HUES6 (cell line): ENCODE results near the gene LDB3.

ENCODE experiments used
- H3K27ac ChIP-seq: 2 replicates; pipeline ENCODE4 v1.7.0; 2013; ENCODE audit warnings: low read depth, mild to moderate bottlenecking, low read length, inconsistent platforms
- H3K27me3 ChIP-seq: 2 replicates; pipeline ENCODE4 v1.6.1; 2013; ENCODE audit warnings: low read length; ENCODE audit not compliant: control insufficient read depth, insufficient read depth
- H3K36me3 ChIP-seq: 2 replicates; pipeline ENCODE4 v1.6.1; 2013; ENCODE audit warnings: low read length; ENCODE audit not compliant: control insufficient read depth, insufficient read depth
- H3K4me1 ChIP-seq: 2 replicates; pipeline ENCODE4 v1.6.1; 2013; ENCODE audit warnings: low read length; ENCODE audit not compliant: control insufficient read depth, insufficient read depth
- H3K4me3 ChIP-seq: 2 replicates; pipeline ENCODE4 v1.5.1; 2013; ENCODE audit warnings: low read depth, low read length
- H3K9ac ChIP-seq: one replicate; pipeline ENCODE4 v1.6.1; 2013; ENCODE audit warnings: mild to moderate bottlenecking, low read length
- H3K9me3 ChIP-seq: 2 replicates; pipeline ENCODE4 v1.6.1; 2013; ENCODE audit warnings: low read depth, low read length; ENCODE audit not compliant: control insufficient read depth, insufficient read depth

The LDB3 gene

DNA sequence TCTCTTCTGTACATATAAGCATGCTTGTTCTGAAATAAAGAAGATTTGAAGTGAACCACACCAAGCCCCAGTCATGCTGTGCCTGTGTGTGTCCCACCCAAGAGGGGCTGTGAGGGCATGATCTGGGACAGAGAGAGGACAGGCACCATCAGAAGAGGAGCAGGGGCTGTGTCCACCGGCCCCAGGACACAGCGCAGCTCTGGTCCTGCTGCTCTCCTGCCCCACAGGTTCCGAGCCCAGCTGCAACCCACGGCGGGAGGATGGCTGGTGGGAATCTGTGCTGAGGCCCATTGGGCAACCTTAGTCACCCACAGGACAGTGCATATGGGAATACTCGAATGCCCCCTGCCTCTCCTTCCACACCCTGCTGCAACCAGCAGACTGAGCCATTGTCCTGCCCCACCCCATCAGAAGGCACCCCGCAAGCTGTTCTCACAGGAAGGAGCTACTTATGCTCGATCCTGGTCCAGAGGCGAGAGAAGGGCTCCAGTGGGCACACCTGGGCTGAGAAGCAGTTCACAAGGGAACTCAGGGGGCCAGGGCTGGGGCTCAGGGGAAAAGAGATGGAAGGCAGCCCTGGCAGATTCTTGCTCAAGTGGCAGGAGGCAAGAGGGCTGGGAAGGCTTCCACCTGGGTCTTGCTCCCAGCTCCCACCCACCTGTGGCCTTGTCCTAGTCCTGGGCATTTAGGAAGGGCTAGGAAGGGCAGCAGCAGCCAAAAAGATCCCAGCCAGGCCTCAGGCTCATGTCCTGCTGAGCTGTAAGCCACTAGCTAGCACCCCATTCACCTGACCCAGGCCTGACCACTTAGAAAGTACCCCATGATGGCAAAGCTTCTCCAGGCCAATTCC lies 31.9 kb downstream of the LDB3 start:
- Histone ChIP-seq H3K4me1 (peaks cover 2% of the 10 kb centered on the region), H3K36me3 (no peaks in the 10 kb centered on the region), H3K27ac (no peak overlapping the region), H3K27me3 (peaks cover under 1% of the 10 kb centered on the region; the same call in 1 of the 2 replicates), H3K9ac (no peak overlapping the region), H3K9me3 (no peaks in the 10 kb centered on the region), H3K4me3 (no peak overlapping the region)

DNA sequence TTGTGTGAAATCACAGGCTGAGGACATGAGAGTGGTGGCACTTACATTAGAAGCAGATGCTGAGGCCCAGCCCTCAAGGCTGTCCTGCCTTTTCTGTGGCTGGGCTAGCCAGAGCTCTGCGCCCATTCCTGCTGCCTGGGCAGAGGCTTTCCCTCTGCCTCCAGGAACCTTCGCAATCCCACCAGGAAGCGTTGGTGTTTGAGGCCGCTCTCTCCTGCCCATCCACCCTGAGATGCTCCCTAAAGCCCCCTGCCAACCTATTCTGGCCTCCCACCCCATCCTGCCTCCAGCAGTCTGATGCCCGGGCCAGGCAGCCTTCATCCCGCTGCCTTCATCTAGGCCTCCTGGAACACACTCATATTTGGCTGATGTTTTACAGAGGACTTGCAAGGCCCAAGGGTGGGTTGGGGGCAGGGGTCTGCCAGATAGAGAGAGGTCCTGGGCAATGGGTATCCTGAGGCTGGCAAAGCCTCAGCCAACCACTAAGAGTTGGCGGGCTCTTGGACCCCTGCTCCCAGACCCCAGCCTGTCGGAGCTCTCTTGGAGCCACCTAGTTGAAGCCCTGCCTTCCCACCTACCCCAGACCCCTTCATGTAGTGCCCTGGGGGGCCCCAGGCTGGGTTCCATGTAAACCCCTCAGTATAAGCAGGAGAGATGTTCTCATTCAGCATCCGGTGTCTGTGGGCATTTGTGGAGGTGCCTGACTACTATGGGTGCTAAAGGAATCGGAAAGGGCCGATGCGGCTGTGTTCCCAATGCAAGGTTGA lies 32.7 kb downstream of the LDB3 start:
- Histone ChIP-seq H3K27ac (no peak overlapping the region), H3K4me1 (peaks cover 5% of the 10 kb centered on the region), H3K36me3 (no peaks in the 10 kb centered on the region), H3K9ac (no peak overlapping the region), H3K4me3 (no peak overlapping the region), H3K9me3 (no peaks in the 10 kb centered on the region), H3K27me3 (no peaks in the 10 kb centered on the region)

DNA sequence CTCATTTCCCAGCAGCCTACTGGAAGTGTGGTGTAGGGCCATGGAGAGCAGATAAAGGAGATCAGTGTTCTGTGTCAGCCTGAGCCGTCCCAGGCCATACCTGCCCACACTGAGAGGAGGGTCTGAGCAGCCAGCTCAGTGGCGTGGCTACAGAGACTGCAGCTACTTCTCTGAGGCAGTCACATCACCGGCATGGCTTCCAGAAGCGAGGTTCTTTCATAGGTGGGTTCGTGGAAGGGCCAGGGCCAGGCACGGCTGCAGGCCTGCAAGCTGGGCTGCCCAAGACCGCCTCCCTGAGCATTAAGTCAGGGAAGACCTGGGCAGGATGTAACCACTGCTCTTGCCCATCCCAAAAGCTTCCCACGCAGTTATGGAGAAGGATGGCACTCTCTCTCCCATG lies 34.9 kb downstream of the LDB3 start:
- Histone ChIP-seq H3K4me3 (no peak overlapping the region), H3K27me3 (no peaks in the 10 kb centered on the region), H3K4me1 (peaks cover 17% of the 10 kb centered on the region), H3K9ac (no peak overlapping the region), H3K9me3 (no peaks in the 10 kb centered on the region), H3K27ac (no peak overlapping the region), H3K36me3 (no peaks in the 10 kb centered on the region)

DNA sequence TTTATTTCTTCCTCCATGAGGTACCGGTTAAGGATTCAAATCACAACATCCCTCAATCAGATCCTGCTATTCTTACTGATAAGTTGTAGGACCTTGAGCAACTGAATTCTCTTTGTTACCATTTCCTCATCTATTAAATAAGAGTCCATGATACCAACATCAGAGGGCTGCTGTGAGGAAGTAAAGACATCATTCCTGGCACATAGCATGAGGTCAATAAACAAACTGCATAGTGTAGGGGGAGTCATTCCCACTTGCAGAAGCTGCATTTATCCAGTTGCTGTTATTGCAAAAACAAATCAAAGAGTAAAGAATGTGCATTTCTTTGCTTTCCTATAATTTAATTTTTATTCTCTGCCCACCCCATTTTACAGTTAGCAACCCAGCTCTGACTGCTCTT lies 36.8 kb downstream of the LDB3 start:
- no peak overlapping the region for H3K27ac ChIP-seq

DNA sequence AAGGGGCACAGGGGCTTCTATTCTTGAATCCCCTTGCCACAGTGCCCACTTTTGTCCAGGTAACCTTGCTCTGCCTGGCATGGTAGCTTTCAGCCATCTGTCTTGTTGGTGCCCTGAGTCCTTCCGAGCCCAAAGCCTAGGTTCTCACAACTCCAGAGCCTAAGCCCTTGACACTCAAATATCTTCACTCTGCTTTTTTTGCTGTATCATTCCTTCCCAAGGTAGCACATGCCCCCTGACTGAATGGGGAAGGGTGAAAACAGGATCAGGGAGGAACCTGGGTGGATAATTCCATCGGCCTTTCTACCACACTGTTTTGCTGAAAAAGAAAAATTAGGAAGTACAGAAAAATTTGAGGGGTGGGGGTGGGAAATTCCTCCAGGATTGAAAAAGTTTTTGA lies 37.6 kb downstream of the LDB3 start:
- Histone ChIP-seq H3K4me1 (peaks cover 31% of the 10 kb centered on the region), H3K9me3 (no peaks in the 10 kb centered on the region), H3K4me3 (no peak overlapping the region), H3K27ac (no peak overlapping the region), H3K27me3 (no peaks in the 10 kb centered on the region), H3K9ac (no peak overlapping the region), H3K36me3 (no peaks in the 10 kb centered on the region)

More for the DNA sequence above, 36.8 kb downstream of the LDB3 start:
- Histone ChIP-seq H3K4me1 (peaks cover 26% of the 10 kb centered on the region), H3K4me3 (no peak overlapping the region), H3K27me3 (no peaks in the 10 kb centered on the region), H3K9ac (no peak overlapping the region), H3K36me3 (no peaks in the 10 kb centered on the region), H3K9me3 (no peaks in the 10 kb centered on the region)

DNA sequence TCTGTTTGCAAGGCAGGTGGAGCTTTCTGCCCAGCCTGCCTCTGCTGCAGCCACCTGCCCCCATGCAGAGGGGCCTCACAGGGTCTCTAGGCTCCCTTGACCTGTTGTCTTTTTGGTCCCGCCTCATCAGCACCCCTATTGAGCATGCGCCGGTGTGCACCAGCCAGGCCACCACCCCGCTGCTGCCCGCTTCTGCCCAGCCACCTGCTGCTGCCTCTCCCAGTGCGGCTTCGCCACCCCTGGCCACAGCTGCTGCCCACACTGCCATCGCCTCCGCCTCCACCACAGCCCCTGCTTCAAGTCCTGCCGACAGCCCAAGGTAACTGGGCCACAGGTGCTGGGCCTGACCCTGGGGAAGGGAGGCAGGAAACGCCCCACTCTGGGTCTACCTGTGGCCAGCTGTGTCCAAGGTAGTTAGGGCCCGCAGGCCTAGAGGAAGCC lies 38.1 kb downstream of the LDB3 start:
- Histone ChIP-seq H3K4me1 (peaks cover 32% of the 10 kb centered on the region), H3K27me3 (no peaks in the 10 kb centered on the region), H3K4me3 (no peak overlapping the region), H3K27ac (no peak overlapping the region), H3K9ac (no peak overlapping the region), H3K36me3 (no peaks in the 10 kb centered on the region), H3K9me3 (no peaks in the 10 kb centered on the region)

DNA sequence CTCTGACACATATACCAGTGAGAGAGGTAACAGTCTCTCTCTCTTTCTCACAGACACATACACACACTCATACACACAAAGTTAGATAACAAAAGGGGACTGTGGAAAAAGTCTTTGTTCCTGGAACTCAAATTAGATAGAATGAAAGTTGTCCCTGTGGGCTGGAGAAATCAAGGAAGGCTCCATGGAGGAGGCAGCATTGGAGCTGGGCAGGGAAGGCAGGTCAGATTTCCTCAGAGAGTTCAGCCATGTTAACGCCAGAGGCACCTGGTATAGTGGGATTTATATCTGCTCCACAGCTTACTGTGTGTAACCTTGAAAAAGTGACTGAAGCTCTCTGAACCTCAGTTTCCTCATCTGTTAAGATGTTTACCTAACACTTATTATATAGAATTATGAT lies 38.7 kb downstream of the LDB3 start:
- H3K9me3 ChIP-seq = no peaks in the 10 kb centered on the region
- H3K27ac ChIP-seq = no peak overlapping the region
- no peak overlapping the region for H3K4me3 ChIP-seq
- no peak overlapping the region for H3K9ac ChIP-seq
- H3K4me1 ChIP-seq = peaks cover 34% of the 10 kb centered on the region
- H3K27me3 ChIP-seq = no peaks in the 10 kb centered on the region
- H3K36me3 ChIP-seq = no peaks in the 10 kb centered on the region

DNA sequence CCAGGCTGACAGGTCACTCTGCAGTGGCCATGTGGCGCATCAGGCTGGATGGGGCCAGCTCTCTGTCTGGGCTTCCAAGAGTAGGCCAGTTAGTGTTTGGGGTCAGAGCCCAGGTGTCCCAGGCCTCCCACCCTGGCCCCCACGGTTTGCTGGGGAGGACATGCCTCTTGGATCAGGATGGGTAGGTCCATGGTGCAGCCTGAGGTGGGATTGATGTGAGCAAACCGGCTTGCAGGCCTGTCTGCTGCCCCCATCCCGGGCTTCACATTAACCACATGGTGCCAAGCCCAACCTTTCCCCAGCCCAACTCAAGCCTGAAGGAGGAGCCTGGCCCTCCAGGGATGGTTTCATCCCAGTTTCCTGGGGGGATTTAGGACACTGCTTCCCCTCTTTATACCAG lies 39.2 kb downstream of the LDB3 start:
- no peaks in the 10 kb centered on the region for H3K9me3 ChIP-seq
- H3K27me3 ChIP-seq = no peaks in the 10 kb centered on the region
- no peaks in the 10 kb centered on the region for H3K36me3 ChIP-seq
- no peak overlapping the region for H3K27ac ChIP-seq
- peaks cover 39% of the 10 kb centered on the region for H3K4me1 ChIP-seq
- no peak overlapping the region for H3K4me3 ChIP-seq
- H3K9ac ChIP-seq = no peak overlapping the region

DNA sequence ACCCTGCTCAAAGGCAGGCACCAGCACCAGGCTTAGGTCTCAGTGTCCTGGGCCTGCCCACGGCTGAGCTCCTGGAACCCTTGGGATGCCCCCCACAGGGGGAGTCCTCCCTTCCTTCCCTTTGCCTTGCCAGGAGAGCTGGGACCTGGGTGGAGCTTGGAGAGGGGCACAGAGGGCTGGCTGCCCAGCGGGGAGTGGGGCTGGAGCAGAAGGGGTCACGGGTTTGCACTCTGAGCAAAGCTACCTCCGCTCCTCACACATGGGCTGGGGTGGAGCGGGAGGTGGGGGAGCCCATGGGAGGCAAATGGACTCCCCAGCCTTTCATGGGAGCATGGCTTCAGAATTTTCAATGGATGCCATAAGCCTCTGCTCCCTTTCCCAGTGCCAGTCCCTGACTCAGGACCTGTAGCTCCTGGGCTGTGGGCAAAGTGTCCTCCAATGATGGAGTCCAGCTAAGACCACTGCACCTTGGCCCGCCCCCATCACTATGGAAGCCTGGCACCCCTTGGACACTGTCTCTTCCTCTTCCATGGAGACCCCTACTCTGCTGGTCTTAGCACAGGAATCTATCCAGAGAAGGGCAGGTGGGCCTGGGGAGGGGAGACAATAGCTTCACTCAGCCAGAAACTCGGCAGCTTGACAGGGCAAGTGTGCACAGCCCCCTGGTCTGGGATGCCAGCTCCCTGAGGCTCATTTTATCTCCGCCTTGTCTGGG lies 39.9 kb downstream of the LDB3 start:
- Histone ChIP-seq H3K4me1 (peaks cover 40% of the 10 kb centered on the region), H3K4me3 (no peak overlapping the region), H3K27ac (no peak overlapping the region), H3K9ac (no peak overlapping the region), H3K9me3 (no peaks in the 10 kb centered on the region), H3K36me3 (no peaks in the 10 kb centered on the region), H3K27me3 (no peaks in the 10 kb centered on the region)

DNA sequence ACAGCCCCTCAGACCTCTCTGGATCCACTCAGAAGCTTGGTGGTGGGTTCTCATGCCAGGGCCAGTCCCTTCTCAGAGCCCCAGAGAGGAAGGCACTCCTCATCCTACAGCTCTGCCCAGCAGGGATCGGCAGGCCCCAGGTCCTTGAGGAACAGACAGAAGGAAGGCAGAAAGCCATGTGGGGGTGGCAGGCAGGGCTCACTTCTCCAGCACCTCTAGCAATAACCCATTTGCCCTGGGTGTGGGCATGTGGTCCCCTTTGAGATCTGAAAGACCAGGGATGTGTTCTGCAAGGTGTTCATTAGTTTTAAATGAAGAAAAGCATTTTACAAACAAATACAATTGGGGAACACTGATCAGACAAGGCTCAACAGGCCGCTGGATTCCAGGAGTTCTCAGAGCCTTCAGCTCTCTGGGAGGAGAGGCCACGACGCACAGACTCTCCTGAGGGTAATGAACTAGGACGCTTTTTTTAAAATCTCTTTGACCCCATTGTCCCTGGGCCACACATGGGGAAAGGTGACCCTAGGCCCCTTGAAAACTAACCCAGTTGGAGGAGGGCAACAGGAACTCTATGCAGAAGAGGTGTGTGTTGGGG lies 40.6 kb downstream of the LDB3 start:
- Histone ChIP-seq H3K9ac (no peak overlapping the region), H3K9me3 (no peaks in the 10 kb centered on the region), H3K27ac (no peak overlapping the region), H3K4me1 (peaks cover 47% of the 10 kb centered on the region), H3K36me3 (no peaks in the 10 kb centered on the region), H3K27me3 (no peaks in the 10 kb centered on the region), H3K4me3 (no peak overlapping the region)
